Measurements from ENCODE around the gene SFXN3.

The SFXN3 gene

DNA sequence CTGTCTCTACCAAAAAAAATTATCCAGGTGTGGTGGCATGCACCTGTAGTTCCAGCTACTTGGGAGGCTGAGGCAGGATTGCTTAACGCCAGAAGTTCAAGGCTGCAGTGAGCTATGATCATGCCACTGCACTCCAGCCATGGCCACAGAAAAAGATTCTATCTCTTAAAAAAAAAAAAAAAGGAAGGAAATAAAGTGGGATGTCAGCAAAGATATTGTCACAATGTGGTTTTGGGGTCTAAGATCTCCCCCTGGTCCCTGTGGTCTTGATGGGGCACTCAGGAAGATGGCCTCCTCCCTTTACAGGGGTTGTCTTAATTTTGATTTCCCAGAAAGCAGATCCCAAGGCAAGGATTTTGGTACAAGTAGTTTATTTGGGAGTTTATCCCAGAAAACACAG is 23.3 kb downstream of the SFXN3 start:
- no peak for DNase-seq

GRCh38 chr10:101054876-101055275 is 23.8 kb downstream of the SFXN3 start:
- DNase-seq = no peak

GRCh38 chr10:101055411-101055810 is 24.4 kb downstream of the SFXN3 start:
- no peak for DNase-seq

GRCh38 chr10:101056365-101057151 is 25.5 kb downstream of the SFXN3 start:
- no peak for DNase-seq

DNA sequence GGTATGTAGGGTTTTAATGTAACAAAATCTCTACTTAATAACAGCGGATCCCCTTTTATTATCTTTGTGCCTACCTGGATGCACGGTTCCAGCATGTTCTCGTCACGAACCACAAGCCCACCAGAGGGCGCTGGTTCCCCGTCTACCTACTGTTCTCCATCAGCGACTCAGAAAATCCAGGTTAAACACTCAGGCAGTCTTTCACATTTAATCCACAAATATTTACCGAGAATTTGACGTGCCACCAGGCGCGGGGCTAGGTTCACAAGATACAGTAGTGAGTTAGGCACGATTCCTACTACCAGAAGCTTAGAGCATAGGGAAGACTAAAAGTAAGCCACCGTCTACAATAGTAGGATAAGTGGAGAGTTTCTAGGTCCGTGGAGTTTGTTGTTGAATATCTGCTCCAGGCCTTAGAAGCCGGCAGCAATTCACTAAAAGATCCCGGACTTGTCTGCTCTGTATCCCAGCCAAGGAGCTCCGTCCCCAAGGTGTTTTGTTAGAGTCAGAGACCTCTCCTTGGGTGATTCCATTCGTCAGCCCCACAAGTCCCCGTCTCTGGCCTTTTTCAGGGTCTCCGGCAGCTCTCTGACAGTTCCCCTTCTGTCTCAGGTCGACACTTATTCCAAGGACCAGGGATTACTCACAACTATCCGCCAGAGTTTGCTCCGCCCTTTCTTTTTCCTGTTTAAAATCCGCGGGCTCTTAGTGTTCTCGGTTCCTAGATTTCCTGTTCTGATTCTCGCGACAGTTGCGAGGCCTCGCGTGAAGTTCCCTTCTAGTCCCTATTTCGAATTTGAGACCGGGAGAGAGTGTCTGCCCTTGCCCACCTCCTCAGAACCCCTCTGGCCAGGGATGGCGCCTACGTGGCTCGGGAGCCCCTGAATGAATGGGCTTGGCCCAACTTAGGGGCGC is 29.3 kb downstream of the SFXN3 start:
- peak in 51 of 56 donors; percentile 14 to 95 (median 83) for DNase-seq

GRCh38 chr10:101060951-101061623 is 30.1 kb downstream of the SFXN3 start:
- DNase-seq = peak in 41 of 56 donors; percentile 54 to 95 (median 85)

DNA sequence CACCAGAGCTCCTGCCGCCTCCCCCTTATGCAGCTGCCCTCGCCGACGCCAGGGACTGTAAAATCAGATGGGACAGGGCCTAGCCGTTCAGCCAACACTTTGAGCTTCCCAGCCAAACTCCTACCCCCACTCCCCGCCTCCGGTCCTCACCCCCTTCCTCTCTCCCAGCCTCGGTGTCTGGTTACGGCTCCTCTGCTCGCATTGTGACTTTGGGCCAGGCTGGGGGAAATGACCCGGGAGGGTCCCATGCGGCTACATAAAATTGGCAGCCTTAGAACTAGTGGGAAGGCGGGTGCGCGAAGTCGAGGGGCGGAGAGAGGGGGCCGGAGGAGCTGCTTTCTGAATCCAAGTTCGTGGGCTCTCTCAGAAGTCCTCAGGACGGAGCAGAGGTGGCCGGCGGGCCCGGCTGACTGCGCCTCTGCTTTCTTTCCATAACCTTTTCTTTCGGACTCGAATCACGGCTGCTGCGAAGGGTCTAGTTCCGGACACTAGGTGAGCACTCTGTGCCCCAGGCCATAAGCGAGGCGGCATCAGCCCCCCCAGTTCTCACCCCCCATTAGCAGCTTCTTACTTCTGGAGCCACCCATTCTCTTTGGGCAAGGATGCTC is 30.7 kb downstream of the SFXN3 start, which contains the start of gene KAZALD1:
KAZALD1 (plus strand) TSS at position 366 of the 608 bp plus-strand sequence. CDS start 604 bp downstream, outside the sequence.
- peak in 2 of 56 donors; percentile 35 to 41 for DNase-seq

DNA sequence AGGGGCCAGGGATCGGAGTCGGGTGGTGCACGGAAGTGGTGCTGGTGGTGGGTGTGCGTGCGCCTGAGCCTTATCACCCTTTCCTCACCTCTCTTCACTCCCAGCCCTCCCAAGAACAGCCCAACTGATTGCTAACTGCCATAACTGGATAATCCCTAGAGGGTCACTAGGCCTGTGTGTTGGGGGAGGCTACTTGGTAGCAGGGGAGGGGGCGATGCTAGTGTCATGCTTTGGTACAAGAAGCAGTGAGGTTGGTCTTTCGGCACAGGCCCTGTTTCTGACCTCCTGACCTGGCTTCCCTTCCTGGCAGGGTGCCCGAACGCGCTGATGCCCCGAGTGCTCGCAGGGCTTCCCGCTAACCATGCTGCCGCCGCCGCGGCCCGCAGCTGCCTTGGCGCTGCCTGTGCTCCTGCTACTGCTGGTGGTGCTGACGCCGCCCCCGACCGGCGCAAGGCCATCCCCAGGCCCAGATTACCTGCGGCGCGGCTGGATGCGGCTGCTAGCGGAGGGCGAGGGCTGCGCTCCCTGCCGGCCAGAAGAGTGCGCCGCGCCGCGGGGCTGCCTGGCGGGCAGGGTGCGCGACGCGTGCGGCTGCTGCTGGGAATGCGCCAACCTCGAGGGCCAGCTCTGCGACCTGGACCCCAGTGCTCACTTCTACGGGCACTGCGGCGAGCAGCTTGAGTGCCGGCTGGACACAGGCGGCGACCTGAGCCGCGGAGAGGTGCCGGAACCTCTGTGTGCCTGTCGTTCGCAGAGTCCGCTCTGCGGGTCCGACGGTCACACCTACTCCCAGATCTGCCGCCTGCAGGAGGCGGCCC is 31.4 kb downstream of the SFXN3 start:
- DNase-seq = peak in 6 of 56 donors; percentile 5 to 49 (median 17)

GRCh38 chr10:101063050-101063525 is 32.1 kb downstream of the SFXN3 start:
- DNase-seq = no peak

DNA sequence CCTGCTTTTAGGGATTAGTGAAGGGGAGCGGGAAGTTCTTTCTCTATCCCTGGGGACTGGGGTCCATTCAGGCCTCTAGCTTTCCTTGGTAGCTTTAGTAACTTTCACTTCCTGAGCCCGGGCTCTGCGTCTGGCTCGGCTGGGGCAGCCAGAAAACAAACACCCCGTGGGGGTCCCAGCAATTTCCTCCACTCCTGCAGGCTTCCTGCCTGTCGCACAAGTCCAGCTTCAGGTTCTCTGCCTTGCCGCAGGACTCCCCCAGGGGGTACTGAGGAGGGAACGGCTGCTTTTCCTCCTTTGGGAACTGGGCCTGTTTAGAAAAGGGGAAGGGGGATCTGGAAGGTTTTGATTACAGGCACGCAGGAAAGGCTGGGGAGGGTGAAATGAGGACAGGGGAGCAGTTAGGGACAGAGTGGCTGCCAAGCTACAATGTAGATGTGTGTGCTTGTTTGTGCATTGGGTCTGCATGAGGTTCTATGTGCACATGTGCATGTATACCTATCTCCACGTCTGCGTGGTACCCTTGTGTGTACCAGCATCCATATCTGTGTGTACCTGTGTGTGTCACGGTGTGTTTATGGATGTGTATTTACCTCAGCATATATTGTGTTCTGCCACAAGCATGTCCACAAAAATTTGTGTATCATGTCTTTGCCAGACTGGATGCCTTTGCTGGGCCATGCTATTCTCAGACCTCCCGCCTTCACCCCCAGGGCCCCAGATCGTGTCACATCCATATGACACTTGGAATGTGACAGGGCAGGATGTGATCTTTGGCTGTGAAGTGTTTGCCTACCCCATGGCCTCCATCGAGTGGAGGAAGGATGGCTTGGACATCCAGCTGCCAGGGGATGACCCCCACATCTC is 32.7 kb downstream of the SFXN3 start:
- DNase-seq = no peak

DNA sequence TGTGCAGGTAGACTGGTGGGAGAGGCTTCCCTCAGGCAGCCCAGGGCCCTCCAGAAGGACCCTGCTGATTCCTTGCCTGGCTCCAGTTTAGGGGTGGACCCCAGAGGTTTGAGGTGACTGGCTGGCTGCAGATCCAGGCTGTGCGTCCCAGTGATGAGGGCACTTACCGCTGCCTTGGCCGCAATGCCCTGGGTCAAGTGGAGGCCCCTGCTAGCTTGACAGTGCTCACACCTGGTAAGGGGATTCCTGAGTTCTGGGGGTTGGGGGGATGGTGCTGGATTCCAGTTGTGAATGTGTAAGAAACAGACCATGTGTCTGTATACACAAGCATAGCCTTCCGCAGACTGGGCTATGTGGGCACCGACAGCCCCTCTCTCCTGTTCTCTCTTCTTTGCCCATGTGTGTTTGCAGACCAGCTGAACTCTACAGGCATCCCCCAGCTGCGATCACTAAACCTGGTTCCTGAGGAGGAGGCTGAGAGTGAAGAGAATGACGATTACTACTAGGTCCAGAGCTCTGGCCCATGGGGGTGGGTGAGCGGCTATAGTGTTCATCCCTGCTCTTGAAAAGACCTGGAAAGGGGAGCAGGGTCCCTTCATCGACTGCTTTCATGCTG is 33.5 kb downstream of the SFXN3 start:
- no peak for DNase-seq

DNA sequence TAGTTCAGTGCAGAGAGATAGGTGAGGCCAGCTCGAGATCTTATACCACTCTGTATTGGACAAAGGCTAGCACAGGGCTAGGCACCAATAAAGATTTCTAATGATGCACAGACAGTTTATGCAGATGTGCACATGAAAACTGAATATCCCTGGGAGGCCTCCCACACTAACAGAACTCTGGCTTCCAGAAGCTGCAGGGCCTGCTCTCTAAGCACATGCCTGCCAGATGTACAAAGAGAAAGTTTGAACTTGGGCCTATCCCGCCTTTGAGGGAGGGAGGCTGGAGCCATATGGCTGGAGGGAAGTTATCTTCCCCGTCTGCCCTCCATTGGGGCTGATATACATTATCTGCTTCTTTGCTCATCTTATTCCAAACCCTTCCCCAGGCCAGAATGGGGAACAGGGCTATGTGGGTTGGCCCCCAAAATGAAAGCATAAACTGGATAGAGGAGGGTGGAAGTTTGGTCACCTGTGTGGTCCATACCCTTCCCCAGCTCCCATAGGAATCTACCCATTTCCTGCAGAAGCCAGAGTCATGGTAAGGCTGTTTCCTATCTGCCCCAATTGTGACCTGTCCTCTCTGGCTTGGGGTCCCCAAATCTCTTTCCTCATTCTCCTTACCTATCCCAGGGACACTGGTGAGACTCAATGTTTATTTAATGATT is 34.6 kb downstream of the SFXN3 start:
- no peak for DNase-seq

DNA sequence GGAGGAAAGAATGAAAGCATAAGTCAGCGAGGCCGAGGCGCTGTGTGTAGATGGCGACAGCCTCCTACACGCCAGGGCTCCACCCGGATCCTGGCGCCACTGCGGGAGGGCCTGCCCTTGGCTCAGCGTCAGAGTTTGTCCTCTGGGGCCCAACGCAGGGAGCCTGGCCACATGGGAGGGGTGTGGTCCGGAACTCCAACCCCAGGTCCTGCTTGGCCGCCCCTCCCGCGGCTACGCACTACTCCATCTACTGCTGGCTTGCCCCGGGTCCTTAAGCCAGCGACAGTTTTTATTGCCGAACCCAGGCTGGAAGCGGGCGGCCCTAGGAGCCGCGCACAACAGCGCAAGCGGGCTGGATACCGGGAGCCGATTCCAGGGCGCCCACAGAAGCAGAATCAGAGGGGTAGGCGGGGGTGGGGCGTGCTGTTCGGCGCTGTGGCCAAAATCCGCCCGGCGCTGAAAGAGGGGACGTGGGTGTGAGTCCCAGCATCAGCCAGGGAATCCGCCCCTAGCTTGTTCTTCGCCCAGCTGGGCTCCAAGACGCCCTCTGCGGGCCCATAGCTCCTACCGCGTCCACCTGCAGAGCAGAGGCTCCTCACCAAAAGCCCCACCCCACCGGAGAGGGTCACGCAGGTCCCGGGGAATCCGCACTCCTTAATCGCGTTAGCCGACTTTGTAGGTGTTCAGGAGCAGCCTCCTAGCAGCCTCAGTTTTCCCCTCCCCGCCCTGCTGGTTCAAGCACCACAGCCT is 35.3 kb downstream of the SFXN3 start:
- peak in 16 of 56 donors; percentile 12 to 39 (median 16) for DNase-seq

- peak in 1 of 56 donors; percentile 28 for DNase-seq
Observed at GRCh38 chr10:101066896-101067355, 35.9 kb downstream of the SFXN3 start.

DNA sequence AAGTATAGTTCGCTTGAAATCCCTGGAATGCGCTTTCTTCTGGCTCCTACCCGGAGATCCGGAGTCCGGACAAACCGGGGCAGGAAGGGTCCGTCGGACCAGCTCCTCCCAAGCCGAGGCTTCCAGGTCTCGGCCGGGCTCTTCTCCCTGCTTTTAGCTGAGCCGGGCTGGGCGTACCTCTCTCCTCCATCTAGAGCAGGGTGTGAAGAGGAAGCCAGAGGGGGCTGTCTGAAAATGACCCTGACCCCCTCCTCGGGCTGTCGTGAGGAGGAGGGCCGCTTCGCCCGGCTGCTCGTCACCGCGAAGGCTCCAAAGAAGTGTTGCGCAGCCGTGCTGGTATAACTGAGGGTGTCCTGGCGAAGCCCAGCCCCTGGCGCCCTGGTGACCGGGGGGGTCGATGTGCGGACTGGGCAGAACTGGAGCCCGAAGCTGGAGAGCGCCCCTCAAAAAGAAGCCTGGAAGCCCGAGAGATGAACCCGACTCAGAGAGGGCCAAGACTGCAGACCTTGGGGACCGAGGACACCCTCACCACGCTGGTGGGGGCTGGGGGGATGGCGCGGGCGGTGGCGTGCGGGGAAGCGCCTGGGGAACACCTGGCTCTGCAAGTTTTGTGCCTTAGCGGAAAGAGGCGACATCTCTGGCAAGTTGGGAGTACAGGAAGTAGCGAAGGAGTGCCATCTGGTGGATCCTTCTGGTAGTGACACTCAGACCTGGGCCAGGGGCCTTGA is 36.5 kb downstream of the SFXN3 start:
- peak in 48 of 56 donors; percentile 3 to 79 (median 38) for DNase-seq

DNA sequence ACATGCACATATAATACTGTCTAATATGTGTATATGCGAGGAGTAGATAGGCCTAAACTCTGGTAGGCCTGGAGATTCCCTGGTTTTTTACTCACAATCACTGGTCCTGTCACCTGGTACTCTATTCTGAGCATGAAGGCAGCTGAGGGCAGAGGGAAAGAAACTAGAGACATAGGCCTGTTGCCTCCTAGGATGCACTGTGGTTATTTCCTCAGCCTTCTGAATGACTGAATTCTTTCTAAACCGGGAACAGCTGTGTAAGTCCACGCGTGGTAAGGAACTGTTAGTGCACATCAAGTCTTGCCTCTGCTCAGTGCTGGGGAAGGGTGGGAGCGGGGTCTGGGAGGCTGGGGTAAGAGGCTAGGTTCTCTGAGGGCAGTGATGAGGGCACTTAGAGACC is 38.4 kb downstream of the SFXN3 start:
- DNase-seq = no peak

Measured in amygdala (tissue), 56 donors.